GM21723 (cell line): ENCODE data around the gene PAPSS2.

Experiments
- ATAC-seq: cut with Tn5 transposase; IDR thresholded peaks from one replicate; pipeline ENCODE4 v1.9.1; 2021; ENCODE audit warnings: mild to moderate bottlenecking, moderate library complexity; ENCODE audit not compliant: unreplicated experiment

PAPSS2 gene

GRCh38 chr10:87775766-87776165, 116.1 kb downstream of the PAPSS2 start:
- no peak for ATAC-seq

- no peak for ATAC-seq
Measured at GRCh38 chr10:87776328-87776727, 116.7 kb downstream of the PAPSS2 start.

- no peak for ATAC-seq
Measured at GRCh38 chr10:87781545-87781944, 121.9 kb downstream of the PAPSS2 start.

- no peak for ATAC-seq
Measured at GRCh38 chr10:87782721-87783120, 123.0 kb downstream of the PAPSS2 start.

- no peak for ATAC-seq
Measured at GRCh38 chr10:87786421-87786820, 126.7 kb downstream of the PAPSS2 start.

GRCh38 chr10:87790185-87790584, 130.5 kb downstream of the PAPSS2 start:
- ATAC-seq, result no peak

- peak; percentile 45 for ATAC-seq
Measured at GRCh38 chr10:87794285-87794684, 134.6 kb downstream of the PAPSS2 start.
